NCI-H2196 treated with DMSO at 0.1 percent for 48 hours (cell line): ENCODE results near the gene IFNL1.
"Not testable (repeated sequence)": the region's sequence is repeated elsewhere in the genome, so short reads cannot be mapped to it uniquely, and the experiment has no call there.

Source experiments
- DNase-seq: peaks from one replicate; lab custom pipeline; 2025; ENCODE audit not compliant: unreplicated experiment; lab: John Stamatoyannopoulos, UW

Gene IFNL1

DNA sequence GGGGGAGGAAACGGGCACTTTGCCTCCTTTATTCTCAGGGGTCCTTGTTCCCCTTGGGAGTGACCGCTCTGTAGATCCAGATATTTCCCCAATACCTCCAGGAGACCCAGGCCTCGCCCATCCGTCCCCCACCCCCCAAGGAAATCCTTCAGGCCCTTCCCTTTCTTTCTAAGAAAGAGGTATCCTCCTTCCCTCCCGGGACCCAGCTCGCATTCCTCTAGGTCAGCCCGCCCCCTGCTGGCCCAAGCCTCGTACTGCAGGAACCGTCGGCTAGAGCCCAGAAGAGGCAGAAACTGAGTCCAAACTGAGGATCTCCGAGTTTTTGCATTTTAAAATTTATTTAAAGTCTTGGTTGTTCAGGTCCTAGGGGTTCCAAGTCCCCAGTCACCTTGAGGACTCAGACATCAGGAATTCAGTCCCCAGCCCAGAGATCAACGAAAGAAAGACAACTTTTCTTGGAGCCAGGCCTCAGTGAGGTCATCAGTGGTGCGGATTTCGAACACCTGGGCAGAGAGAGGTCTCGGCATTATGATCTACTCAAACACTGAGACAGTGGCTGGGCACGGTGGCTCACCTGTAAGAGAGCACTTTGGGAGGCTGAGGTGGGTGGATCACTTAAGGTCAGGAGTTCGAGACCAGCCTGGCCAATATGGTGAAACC lies 32.0 kb downstream of the IFNL1 start:
- DNase-seq = peak; percentile 23

DNA sequence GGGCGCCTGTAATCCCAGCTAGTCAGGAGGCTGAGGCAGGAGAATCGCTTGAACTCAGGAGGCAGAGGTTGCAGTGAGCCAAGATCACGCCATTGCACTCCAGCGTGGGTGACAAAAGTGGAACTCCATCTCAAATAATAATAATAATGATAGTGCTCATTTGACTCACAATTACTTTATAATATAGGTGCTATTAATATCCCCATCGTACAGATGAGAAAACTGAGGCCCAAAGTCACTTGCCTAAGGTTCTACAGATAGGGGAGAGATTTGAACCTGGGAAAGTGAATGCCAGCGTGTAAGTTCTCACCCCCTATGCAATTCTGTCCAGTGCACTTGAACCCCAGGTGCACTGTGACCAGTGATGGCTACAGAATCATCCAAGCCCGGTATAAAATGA lies 33.7 kb downstream of the IFNL1 start:
- no peak for DNase-seq

DNA sequence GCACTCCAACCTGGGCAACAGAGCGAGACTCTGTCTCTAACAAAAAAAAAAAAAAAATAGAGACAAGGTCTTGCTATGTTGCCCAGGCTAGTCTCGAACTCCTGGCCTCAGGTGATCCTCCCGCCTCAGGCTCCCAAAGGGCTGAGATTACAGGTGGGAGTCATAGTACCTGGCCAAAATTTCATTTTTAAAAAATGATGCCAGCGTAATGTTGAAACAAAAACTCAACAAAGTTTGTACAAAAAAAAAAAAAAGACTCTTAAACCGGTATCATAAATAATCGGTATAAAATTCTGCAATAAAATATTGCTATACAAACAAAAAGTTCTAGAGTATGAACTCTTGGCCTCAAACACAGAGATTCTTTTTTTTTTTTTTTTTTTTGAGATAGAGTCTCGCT lies 36.1 kb downstream of the IFNL1 start:
- no peak for DNase-seq

DNA sequence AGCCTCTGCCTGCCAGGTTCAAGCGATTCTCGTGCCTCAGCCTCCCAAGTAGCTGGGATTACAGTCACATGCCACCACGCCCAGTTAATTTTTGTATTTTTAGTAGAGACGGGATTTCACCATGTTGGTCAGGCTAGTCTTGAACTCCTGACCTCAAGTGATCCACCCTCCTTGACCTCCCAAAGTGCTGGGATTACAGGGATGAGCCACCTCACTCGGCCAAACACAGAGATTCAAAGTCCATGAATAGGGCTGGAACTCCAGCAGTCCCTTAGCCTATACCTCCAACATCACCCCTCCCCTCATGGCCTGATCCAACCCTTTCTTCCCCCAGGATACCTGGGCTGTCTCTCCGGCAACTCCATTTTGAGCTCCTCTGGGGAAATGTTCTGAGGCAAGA lies 36.5 kb downstream of the IFNL1 start:
- not testable (repeated sequence) for DNase-seq

DNA sequence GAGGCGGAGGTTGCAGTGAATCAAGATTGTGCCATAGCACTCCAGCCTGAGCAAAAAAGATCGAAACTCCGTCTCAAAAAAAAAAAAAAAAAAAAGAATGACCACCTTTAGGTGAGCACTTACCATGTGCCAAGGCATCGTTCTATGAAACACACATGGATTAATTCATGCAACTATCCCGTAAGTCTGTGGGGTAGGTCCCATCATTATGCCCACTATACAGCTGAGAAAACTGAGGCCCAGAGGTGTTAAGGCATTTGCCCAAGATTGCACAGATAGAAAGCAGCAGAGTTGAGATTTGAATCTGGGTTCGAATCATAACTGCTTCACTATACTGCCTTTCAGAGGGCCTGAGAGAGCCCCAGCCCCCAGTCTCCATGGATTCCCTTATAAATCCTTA lies 37.3 kb downstream of the IFNL1 start:
- no peak for DNase-seq

DNA sequence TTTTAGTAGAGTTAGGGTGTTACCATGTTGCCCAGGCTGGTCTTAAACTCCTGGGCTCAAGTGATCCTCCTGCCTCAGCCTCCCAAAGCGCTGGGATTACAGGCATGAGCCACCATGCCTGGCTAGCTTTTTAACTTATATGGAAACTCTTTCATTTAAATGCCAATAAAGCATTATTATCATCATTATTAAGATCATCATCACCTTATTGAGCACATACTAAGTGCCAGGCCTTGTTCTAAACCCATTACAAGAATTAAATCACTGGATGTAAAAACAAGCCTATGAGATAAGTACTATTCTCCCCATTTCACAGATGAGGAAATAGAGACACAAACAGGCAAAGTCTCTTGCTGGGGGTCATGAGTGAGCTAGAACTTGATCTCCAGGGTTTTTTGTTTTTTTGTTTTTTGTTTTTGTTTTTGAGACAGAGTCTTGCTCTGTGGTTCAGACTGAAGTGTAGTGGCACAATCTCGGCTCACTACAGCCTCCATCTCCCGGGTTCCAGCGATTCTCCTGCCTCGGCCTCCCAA lies 38.3 kb downstream of the IFNL1 start:
- DNase-seq = no peak

DNA sequence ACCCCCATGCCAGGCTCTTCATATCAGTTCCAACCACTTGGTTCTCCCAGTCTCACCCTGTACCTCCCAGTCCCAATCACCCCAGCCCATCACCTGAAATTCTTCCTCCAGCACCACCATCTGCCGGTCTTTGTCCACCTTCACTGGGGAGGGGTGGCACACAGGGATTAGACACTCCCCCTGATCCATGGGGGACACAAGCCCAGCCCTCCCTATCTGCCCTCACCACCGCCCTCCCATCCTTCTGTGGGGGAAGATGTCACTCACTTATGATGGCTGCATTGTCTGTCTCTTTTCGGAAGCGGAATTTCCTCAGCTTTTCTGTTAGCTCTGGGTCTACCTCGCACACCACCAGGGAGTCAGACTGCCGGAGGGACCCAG lies 39.0 kb downstream of the IFNL1 start:
- DNase-seq = no peak

DNA sequence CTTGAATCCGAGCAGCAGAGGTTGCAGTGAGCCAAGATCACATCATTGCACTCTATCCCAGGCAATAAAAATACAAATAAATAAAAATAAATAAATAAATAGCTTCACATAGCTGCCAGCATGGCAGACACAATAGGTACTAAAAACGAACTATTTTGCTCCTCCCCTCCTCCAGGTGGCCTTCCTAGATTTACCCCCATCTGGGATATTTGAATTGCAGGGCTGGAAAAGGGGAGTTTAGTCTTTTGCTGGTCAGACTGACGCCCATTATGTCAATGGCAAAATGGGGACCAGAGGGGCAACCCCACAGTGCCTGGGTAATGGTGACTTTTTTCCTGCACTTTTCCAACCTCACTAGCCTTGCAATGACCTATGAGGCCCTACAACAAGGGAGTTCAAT lies 40.3 kb downstream of the IFNL1 start:
- DNase-seq = no peak

DNA sequence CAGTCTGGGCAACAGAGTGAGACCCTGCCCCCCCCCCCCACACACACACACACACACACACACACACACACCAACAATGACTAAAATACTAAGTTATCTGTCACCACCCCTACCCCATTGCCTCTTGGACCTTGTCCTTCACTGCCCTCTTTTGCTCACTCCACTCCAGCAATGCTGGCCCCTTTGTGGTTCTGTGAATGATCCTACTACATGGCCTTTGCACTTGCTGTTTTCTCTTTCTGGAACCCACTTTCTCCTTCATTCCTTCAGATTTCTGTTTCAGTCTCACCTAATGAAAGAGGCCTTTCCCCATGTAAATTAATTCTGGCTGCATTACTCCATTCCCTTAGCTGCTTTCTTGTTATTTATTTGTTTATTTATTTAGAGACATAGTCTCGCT lies 43.5 kb downstream of the IFNL1 start:
- no peak for DNase-seq

DNA sequence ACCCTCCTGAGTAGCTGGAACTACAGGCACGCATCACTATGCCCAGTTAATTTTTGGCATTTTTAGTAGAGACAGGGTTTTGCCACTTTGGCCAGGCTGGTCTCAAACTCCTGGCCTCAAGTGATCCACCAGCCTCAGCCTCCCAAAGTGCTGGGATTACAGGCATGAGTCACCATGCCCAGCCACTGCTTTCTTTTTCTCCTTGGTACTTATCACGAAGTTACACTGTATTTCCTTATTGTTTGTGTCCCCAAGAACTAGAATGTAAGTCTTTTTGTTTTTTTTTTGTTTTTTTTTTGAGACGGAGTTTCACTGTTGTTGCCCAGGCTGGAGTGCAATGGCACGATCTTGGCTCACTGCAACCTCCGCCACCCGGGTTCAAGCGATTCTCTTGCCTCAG lies 43.9 kb downstream of the IFNL1 start:
- DNase-seq = not testable (repeated sequence)

DNA sequence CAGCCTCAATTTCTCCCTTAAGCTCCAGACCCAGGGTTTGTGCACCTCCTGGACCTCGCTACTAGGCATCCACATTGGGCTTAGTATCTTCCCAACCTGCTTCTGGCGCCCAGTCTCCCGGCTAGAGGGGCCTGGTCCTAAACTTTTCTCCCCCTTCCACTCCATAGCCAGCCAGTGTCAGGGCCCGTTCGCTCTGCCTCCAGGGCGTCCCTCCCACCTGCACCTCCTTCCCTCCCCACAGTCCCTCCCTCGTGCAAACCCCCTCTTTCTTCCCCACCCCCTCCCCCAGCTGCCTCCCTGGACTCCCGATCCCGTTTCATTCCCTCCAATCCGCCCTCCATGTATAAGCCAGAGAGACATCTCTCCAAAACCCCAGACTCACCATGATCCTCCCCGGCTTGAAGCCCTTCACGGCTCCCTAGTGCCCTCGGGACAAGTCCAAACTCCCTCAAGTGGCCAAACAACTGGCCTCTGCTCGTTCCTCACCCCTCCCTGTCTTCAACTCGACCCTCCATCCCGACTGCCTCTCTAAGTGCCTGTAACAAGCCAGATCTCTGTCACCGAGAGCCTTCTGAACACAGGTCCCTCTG lies 45.0 kb downstream of the IFNL1 start:
- DNase-seq = no peak

DNA sequence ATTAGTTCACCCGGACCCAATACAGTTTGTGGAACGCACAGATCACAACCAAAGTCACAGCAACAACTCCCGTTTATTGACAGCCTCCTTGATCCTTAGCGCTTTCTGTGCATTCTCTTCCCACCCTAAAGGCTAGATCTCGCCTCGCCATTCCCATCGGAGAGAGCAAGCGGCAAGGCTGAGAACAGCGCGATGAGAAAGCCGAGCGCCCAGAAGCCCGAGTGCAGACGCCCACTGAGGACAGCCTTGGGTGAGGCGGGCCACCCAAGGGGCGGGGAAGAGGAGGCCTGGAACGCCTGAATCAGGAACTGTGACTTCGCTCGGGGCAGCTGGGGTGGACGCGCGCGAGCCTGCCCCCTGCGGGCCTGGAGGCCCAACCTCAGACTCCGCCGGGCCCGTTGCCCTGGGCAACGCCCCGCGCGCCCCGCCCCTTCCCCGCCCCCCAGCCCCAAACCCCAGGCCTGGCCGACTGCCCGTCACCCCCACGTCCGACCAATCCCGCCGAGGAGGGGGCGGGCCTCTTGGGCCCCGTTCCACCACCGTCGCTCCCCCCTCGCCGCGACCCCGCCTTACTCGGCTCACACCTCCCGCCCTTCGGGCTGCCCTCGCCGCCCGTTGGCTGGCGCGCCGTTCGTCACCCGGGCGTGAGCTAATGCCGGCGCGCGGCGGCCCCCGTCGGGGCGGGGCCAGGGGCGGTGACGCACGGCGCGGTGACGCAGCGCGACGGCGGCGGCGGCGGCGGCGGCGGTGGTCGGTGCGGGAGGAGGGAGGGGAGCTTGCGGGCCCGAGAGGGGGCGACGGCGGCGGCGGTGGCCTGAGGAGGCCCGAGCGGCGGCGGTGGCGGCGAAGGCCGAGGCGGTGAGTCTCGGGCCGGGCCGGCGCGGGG lies 45.8 kb downstream of the IFNL1 start, which contains the start of gene SAMD4B:
Gene SAMD4B, plus strand, starts transcription at position 703 of the 886 bp plus-strand sequence. CDS start 14,473 bp downstream, outside the sequence.
- DNase-seq = peak; percentile 99

DNA sequence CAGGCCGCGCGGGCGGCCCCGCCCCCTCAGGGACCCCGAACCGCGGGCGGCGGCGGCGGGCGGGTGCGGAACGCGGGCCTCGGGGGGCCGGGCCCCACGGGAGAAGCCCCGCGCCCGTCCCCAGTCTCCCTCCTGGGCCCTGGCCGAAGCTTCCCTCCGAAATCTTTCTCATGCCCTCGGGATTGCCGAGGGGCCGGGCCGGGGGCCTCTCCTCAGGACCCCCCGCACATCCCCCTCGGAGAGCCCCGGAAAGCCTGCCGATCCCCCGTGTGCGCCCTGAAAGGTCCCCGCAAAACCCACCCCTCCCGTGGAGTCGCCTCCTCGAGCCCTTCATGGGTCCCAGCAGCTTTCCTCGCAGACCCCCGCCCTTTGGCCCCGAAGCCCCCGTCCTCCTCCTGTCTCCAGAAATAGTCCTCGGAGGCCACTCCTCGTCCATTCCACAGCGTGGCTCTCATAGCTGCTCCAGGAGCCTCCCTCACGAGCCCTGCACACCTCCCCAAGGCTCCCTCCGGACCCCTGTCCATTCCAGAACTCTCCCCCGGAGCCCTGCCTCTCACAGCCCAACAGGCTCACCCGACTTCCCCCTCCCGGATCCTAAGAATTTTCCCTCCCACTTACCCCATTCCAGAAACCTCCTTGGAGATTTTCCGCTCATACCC lies 46.6 kb downstream of the IFNL1 start:
- no peak for DNase-seq

DNA sequence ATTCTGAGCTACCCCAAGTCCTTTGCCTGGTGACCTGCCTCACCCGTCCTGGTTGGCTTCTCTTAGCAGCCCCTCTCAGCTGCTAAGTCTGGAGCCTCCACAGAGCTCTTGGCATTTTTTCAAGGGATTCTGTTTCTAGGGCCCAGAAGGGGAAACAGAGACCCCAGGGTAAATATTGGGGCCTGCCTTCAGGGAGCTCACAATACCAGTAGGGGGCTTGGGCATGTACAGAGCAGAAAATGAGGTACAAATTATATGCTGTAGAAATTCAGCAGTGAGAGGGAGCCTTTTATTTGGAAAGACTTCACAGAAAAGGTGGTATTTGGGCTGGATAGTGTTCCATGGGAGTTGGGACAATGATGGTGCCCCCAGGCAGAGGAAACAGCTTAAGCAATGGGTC lies 49.7 kb downstream of the IFNL1 start:
- DNase-seq = no peak

DNA sequence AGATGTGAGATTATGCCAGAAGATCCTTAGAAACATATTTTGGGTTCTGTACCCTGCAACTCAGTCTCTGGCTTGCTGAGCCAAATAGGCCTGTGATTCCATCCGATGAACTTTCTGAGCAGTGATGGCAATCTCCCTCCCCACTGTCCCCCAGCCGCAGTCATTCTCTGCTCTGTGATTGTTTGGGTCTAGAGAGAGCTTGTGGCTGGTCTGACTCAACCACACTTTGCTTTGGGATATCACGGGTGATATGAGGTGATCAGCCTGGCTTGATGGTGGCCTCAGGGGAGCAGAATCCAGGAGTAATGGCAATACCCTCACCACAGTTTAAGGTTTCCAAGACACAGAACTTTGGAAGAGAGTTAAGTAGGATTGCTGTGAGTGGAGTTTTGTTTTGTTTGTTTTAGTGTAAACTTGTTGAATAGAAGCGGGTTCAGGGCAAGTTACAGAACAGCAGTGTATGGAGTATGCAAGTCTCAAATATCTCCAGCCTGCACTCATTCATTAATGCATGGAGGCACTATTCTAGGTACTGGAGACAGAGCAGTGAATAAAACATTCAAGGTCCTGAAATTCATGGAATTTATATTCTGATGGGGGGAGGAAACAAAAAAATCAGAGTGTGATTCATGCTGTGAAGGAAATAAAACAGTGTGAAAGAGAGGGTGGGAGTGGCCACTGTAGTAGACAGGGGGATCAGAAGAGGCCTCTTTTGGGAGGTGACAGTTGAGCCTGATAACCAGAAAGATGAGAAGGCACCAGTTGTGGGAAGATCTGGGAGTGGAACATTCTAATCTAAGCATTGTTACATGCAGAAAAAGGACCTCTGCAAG lies 51.3 kb downstream of the IFNL1 start:
- DNase-seq = no peak
